CD4-positive, alpha-beta T cell treated with Interleukin-4 for 1 hour (primary cell): ENCODE measurements around the gene UPK1B.
A peak's percentile ranks its signal among the peaks of the same experiment; 100 is the strongest.

Experiments
- DNase-seq, 2 donors: peaks; one replicate each; pipeline ENCODE4 v3.0.0-alpha.2; 2020 to 2022

Gene UPK1B

GRCh38 chr3:119177321-119177720 is 3.9 kb downstream of the UPK1B start:
- DNase-seq: no peak

GRCh38 chr3:119181765-119182164 is 8.4 kb downstream of the UPK1B start:
- no peak for DNase-seq

GRCh38 chr3:119184111-119184510 is 10.7 kb downstream of the UPK1B start:
- no peak for DNase-seq

GRCh38 chr3:119184796-119185570 is 11.6 kb downstream of the UPK1B start:
- no peak for DNase-seq

- no peak for DNase-seq
Measured at GRCh38 chr3:119187266-119187665, 13.9 kb downstream of the UPK1B start.

- DNase-seq: no peak
Measured at GRCh38 chr3:119191800-119192199, 18.4 kb downstream of the UPK1B start.

- no peak for DNase-seq
Measured at GRCh38 chr3:119194237-119195150, 21.1 kb downstream of the UPK1B start.

GRCh38 chr3:119195151-119195476 is 21.7 kb downstream of the UPK1B start:
- DNase-seq: no peak

- DNase-seq: no peak
Measured at GRCh38 chr3:119195911-119196310, 22.5 kb downstream of the UPK1B start.

GRCh38 chr3:119205209-119205608 is 31.8 kb downstream of the UPK1B start:
- no peak for DNase-seq

- DNase-seq: no peak
Measured at GRCh38 chr3:119205685-119206084, 32.3 kb downstream of the UPK1B start.

- peak in 1 of 2 donors; percentile 6 for DNase-seq
Measured at GRCh38 chr3:119206611-119207511, 33.5 kb downstream of the UPK1B start.

GRCh38 chr3:119207512-119207875 is 34.1 kb downstream of the UPK1B start:
- no peak for DNase-seq

- no peak for DNase-seq
Measured at GRCh38 chr3:119211193-119211592, 37.8 kb downstream of the UPK1B start.

GRCh38 chr3:119211803-119212202 is 38.4 kb downstream of the UPK1B start:
- no peak for DNase-seq

GRCh38 chr3:119219069-119219468 is 45.7 kb downstream of the UPK1B start:
- peak; percentile 34 to 41 for DNase-seq

GRCh38 chr3:119220198-119220597 is 46.8 kb downstream of the UPK1B start:
- DNase-seq: no peak

GRCh38 chr3:119220970-119221667 is 47.7 kb downstream of the UPK1B start:
- DNase-seq: no peak

- DNase-seq: no peak
Measured at GRCh38 chr3:119221779-119222320, 48.5 kb downstream of the UPK1B start.

GRCh38 chr3:119222391-119222790 is 49.0 kb downstream of the UPK1B start:
- no peak for DNase-seq

GRCh38 chr3:119223511-119223910 is 50.1 kb downstream of the UPK1B start:
- no peak for DNase-seq

GRCh38 chr3:119225121-119225520 is 51.7 kb downstream of the UPK1B start:
- DNase-seq: no peak
